ENCODE results near the gene RLF. TPM values are rescaled to one million over a fixed set of nuclear protein-coding genes. Genes with fewer than 3 reads are reported as not detected.

The RLF gene
- total RNA-seq, 3 donors from 2014 or later (not counting 1 experiment from before 2014, with no cell fraction given) = 25.6 to 29.7 (median 26.7) TPM

- H3K27me3 ChIP-seq (ENCODE audit: control insufficient read depth, insufficient read depth, low read length) = no peaks in the 10 kb centered on the region
- WGBS (ENCODE audit: insufficient coverage) = under 1% methylated on average over 16 of the region's 16 CpGs
- H3K9me3 Mint-ChIP-seq = no peaks in the 10 kb centered on the region
- H3K27me3 Mint-ChIP-seq (ENCODE audit: low read depth in 2 of 2) = no peaks in the 10 kb centered on the region
- H3K4me3 ChIP-seq (ENCODE audit: low read length) = peak overlapping the region; percentile 99
- H3K36me3 Mint-ChIP-seq = peaks cover 4% of the 10 kb centered on the region
- peaks cover 17 to 22% of the 10 kb centered on the region in 2 donors for H3K4me1 Mint-ChIP-seq
- peak overlapping the region; percentile 98 for H3K4me3 Mint-ChIP-seq
- peaks cover 19% of the 10 kb centered on the region for H3K4me1 ChIP-seq (ENCODE audit: control insufficient read depth, insufficient read depth, low read length)
- H3K9me3 ChIP-seq (ENCODE audit: control insufficient read depth, insufficient read depth, low read length) = no peaks in the 10 kb centered on the region
- DNase-seq = no peak
- intact Hi-C loops (cut with micrococcal nuclease) = loop anchor here (5.0 kb wide), 3 partner anchors 60 to 145 kb away; partner anchors contain the start of genes COL9A2 and RLF
- H3K36me3 ChIP-seq (ENCODE audit: control insufficient read depth, insufficient read depth, low read length) = peaks cover 22% of the 10 kb centered on the region
- peak overlapping the region; percentile 98 to 100 for H3K27ac Mint-ChIP-seq
- ATAC-seq = no peak
- TF ChIP-seq CTCF (IDR thresholded peaks at IDR 0.05) = no peak
- H3K27ac ChIP-seq (ENCODE audit: low read length) = peak overlapping the region; percentile 86
Measured at GRCh38 chr1:40257313-40257687, 96.1 kb downstream of the RLF start.

- H3K9me3 Mint-ChIP-seq = no peaks in the 10 kb centered on the region
- H3K4me3 ChIP-seq (ENCODE audit: low read length) = peak within 1 kb of the TSS; percentile 99
- peaks cover 23 to 27% of the 10 kb centered on the region in 2 donors for H3K4me1 Mint-ChIP-seq
- WGBS (ENCODE audit: insufficient coverage) = under 1% methylated on average over 48 of the region's 48 CpGs
- no peaks in the 10 kb centered on the region for H3K27me3 ChIP-seq (ENCODE audit: control insufficient read depth, insufficient read depth, low read length)
- no peak for TF ChIP-seq CTCF (IDR thresholded peaks at IDR 0.05)
- peak within 1 kb of the TSS; percentile 86 for H3K27ac ChIP-seq (ENCODE audit: low read length)
- ATAC-seq = peak; percentile 95 to 99 (median 95)
- no peaks in the 10 kb centered on the region for H3K9me3 ChIP-seq (ENCODE audit: control insufficient read depth, insufficient read depth, low read length)
- peaks cover 19% of the 10 kb centered on the region for H3K4me1 ChIP-seq (ENCODE audit: control insufficient read depth, insufficient read depth, low read length)
- peak within 1 kb of the TSS; percentile 98 to 100 for H3K27ac Mint-ChIP-seq
- peaks cover 26% of the 10 kb centered on the region for H3K36me3 ChIP-seq (ENCODE audit: control insufficient read depth, insufficient read depth, low read length)
- intact Hi-C loops (cut with micrococcal nuclease) = loop anchor here (2.0 to 5.0 kb wide), 4 partner anchors 59 to 217 kb away; partner anchors contain the start of genes CAP1, COL9A2 and RLF
- peaks cover 10% of the 10 kb centered on the region for H3K36me3 Mint-ChIP-seq
- H3K4me3 Mint-ChIP-seq = peak within 1 kb of the TSS; percentile 98
- peak; percentile 90 to 98 for DNase-seq
- H3K27me3 Mint-ChIP-seq (ENCODE audit: low read depth in 2 of 2) = no peaks in the 10 kb centered on the region
Measured at GRCh38 chr1:40257688-40258444, 96.7 kb downstream of the RLF start, which contains the start of gene ZMPSTE24. ZMPSTE24 (plus strand) TSS chr1:40258236; CDS start chr1:40258272, 36 bp downstream.

- peaks cover 15% of the 10 kb centered on the region for H3K36me3 Mint-ChIP-seq
- peak overlapping the region; percentile 98 for H3K4me3 Mint-ChIP-seq
- intact Hi-C loops (cut with micrococcal nuclease) = loop anchor here (2.0 to 5.0 kb wide), 4 partner anchors 59 to 218 kb away; partner anchors contain the start of genes CAP1, COL9A2 and RLF
- no peaks in the 10 kb centered on the region for H3K9me3 ChIP-seq (ENCODE audit: control insufficient read depth, insufficient read depth, low read length)
- DNase-seq = no peak
- no peaks in the 10 kb centered on the region for H3K9me3 Mint-ChIP-seq
- peaks cover 27 to 32% of the 10 kb centered on the region in 2 donors for H3K4me1 Mint-ChIP-seq
- H3K27ac Mint-ChIP-seq = peak overlapping the region; percentile 98 to 100
- no peak for TF ChIP-seq CTCF (IDR thresholded peaks at IDR 0.05)
- H3K4me1 ChIP-seq (ENCODE audit: control insufficient read depth, insufficient read depth, low read length) = peaks cover 19% of the 10 kb centered on the region
- H3K36me3 ChIP-seq (ENCODE audit: control insufficient read depth, insufficient read depth, low read length) = peaks cover 32% of the 10 kb centered on the region
- no peak for ATAC-seq
- peak overlapping the region; percentile 86 for H3K27ac ChIP-seq (ENCODE audit: low read length)
- WGBS (ENCODE audit: insufficient coverage) = 0% methylated on average over 10 of the region's 10 CpGs
- no peaks in the 10 kb centered on the region for H3K27me3 ChIP-seq (ENCODE audit: control insufficient read depth, insufficient read depth, low read length)
- H3K4me3 ChIP-seq (ENCODE audit: low read length) = peak overlapping the region; percentile 99
- no peaks in the 10 kb centered on the region for H3K27me3 Mint-ChIP-seq (ENCODE audit: low read depth in 2 of 2)
Measured at GRCh38 chr1:40258445-40258769, 97.2 kb downstream of the RLF start.

Data from natural killer cell (primary cell).